Globus pallidus (tissue), 1 donor: ENCODE results near the gene XIST.
A peak's percentile ranks its signal among the peaks of the same experiment; 100 is the strongest.
"Not testable (repeated sequence)": the region's sequence is repeated elsewhere in the genome, so short reads cannot be mapped to it uniquely, and the experiment has no call there.

ENCODE experiments used
- DNase-seq: peaks from one replicate; pipeline ENCODE4 v3.0.0-alpha.2; 2015; ENCODE audit warnings: low spot score

XIST gene

GRCh38 chrX:73852467-73852866 lies at the start of gene XIST:
Gene XIST (minus strand): TSS chrX:73852714.
- no peak for DNase-seq

DNA sequence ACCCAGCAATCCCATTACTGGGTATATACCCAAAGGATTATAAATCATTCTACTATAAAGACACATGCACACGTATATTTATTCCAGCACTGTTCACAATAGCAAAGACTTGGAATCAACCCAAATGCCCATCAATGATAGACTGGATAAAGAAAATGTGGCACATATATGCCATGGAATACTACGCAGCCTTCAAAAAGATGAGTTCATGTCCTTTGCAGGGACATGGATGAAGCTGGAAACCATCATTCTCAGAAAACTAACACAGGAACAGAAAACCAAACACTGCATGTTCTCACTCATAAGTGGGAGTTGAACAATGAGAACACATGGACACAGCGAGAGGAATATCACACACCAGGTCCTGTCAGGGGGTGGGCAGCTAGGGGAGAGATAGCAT lies 45.8 kb upstream of the XIST start:
- not testable (repeated sequence) for DNase-seq

DNA sequence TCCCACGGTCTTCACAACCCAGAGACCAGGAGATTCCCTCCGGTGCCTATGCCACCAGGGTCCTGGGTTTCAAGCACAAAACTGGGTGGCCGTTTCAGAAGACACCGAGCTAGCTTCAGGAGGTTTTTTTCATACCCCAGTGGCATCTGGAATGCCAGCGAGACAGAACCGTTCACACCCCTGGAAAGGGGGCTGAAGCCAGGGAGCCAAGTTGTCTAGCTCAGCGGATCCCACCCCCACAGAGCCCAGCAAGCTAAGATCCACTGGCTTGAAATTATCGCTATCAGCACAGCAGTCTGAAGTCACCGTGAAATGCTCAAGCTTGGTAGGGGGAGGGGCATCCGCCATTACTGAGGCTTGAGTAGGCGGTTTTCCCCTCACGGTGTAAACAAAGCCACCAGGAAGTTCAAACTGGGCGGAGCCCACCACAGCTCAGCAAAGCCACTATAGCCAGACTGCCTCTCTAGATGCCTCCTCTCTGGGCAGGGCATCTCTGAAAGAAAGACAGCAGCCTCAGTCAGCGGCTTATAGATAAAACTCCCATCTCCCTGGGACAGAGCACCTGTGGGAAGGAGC lies 40.1 kb upstream of the XIST start:
- not testable (repeated sequence) for DNase-seq

DNA sequence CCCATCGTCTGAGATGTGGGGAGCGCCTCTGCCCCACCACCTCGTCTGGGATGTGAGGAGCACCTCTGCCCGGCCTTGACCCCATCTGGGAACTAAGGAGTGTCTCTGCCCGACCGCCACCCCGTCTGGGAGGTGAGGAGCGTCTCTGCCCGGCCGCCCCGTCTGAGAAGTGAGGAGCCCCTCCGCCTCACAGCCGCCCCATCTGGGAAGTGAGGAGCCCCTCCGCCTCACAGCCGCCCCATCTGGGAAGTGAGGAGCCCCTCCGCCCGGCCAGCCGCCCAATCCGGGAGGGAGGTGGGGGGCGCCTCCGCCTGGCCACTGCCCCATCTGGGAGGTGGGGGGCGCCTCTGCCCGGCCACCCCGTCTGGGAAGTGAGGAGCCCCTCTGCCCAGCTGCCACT lies 29.7 kb upstream of the XIST start:
- DNase-seq, result not testable (repeated sequence)

GRCh38 chrX:73877687-73878086 lies 25.2 kb upstream of the XIST start:
- DNase-seq, result no peak

- no peak for DNase-seq
Measured at GRCh38 chrX:73876911-73877310, 24.4 kb upstream of the XIST start.

- DNase-seq, result no peak
Measured at GRCh38 chrX:73868916-73869315, 16.4 kb upstream of the XIST start.

DNA sequence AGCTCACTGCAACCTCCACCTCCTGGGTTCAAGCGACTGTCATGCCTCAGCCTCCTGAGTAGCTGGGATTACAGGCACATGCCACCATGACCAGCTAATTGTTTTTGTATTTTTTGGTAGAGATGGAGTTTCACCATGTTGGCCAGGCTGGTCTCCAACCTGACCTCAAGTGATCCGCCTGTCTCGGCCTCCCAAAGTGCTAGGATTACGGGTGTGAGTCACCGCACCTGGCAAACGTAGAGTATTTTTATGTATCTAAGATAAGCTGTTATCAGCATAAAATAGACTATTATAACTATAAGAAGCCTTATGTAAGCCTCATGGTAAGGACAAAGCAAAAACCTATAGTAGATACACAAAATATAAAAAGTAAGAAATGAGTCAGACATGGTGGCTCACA lies 14.6 kb upstream of the XIST start:
- DNase-seq, result no peak

DNA sequence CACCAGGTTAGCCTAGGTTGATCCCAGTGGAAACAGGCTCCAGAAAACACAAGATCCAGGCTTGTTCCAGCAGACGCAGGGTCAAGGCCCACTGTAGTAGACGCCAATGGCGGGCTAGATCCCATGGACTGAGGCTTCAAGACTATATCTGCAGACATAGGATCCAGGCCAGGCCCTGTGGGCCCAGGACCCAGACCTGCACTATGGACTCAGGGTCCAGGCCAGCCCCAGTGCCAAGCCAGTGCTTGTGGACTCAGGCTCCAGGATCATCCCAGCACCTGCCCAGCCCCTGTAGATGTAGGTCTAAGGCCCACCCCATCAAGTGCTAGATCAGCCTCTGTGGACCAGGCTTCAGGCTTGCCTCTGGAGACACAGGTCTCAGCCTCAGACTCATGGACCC lies 11.3 kb upstream of the XIST start:
- no peak for DNase-seq

DNA sequence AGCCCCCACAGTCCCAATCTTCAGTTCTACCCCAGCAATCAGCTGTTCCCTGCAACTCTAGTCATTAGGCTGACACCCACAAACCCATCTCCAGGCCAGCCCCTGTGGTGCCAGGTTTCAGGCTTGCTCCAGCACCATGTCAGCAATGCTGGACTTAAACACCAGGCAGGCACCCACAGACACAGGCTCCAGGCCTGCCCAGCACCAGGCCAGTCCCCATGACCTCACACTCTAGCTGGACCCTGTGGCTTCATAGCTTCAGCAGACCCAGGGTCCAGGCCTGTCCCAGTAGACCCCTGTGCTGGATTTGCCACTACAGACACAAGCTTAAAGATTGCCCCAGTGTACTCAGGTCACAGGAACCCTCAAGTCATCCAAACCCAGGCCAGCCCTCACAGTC lies 10.8 kb upstream of the XIST start:
- no peak for DNase-seq

DNA sequence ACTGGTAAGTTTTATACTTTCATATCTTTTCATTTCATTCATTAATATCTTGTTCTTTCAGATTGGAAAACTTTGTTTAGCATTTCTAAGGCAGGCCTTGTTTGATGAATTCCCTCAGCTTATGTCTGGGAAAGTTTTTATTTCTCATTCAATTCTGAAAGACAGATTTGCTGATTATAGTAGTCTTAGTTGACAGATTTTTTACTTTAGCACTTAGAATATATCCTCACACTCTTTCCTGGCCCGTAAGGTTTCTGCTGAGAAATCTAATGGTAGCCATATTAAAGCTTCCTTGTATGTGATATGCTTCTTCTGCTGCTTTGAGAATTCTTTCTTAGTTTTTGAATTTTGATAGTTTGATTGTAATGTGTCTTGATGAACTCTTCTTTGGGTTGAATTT lies 7.1 kb upstream of the XIST start:
- no peak for DNase-seq

GRCh38 chrX:73855546-73855945 lies 3.0 kb upstream of the XIST start:
- peak; percentile 64 for DNase-seq

DNA sequence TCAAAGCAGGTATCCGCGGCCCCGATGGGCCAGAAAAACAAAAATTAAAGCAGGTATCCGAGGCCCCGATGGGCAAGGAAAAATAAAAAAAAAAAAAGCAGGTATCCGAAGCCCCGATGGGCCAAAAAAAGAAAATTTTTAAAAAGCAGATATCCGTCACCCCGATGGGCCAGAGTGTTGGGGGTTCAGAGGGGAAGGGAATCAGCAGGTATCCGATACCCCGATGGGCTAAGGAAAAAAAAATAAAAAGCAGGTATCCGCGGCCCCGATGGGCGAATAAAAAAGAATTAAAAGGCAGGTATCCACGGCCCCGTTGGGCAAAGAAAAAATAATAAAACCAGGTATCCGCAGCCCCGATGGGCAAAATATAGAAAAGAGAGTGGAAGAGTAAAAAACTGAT lies 492 bp downstream of the XIST start:
- DNase-seq, result no peak

GRCh38 chrX:73851014-73852009 lies 1.2 kb downstream of the XIST start:
- no peak for DNase-seq

DNA sequence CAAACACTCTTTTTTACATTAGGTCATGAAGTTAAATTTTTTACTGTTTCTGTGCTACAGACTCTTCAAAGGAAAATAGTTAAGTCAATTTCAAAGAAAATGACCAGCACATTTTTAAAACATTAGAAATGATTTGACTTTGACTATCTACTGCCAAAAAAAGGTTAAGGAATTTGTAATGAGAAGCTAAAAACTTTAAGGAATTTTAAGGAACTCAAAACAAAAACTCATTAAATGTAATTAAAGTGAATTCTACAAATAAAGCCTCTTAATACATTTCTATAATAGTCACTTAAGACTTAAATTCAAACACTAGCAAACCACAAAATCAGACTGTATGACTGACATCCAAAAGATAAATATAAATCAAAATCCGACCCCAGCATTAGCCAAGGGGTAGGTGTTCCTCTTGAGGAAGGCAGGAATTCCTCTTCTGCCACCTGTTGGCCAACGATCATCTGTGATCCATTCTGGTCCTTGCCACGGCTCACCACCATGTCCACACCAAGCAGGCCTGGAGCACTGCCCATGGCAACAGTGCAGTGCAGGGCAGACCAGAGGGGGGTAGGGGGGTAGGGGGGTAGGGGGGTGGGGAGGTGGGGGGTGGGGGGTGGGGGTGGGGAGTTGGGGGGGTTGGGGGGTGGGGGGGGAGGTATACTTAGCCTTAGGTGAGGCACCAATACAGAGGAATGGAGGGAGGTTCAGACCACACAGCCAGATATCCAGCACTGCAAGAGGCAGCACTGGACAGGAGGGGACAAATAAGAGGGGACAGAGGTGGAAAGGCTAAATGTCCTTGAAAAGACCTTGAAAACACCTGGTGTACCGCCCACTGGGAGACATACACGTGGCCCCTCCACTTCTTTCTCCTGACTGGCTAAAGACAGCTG lies 2.1 kb downstream of the XIST start:
- no peak for DNase-seq

DNA sequence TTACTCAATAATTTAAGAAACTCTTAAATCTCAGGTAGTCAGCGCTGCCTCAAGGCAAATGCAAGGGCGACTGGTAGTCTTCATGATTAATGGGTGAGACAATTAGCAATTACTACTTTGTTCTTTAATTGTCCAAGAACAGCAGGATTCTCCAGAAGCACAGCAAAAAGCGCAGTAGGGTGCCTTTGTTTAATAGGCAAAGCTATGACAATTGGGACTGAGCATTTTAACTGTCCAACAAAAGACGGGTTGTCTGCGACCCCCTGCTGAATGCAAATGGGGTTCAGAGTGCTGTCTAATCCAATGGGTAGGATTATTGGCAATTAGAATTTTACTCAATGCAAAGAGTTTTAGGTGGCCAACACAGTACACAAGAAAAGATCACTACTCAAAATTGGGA lies 3.4 kb downstream of the XIST start:
- no peak for DNase-seq

GRCh38 chrX:73847991-73848390 lies 4.5 kb downstream of the XIST start:
- DNase-seq, result no peak

DNA sequence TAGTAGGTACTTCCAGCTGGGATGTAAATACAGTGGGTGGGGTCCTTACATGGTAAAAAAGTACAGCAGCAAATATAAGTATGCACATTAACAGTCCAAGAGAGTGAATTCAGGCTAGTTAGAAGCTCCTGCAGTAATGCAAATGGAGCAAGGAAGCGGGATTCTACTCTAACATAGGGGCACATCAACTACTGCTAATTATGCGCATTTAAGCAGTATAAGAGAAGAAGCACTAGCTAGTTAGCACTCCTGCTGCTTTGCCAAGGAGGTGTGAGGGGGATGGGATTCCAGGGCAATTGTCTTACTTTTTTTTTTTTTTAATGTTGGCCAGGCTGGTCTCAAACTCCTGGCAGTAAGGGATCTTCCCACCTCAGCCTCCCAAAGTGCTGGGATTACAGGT lies 5.4 kb downstream of the XIST start:
- DNase-seq, result no peak

DNA sequence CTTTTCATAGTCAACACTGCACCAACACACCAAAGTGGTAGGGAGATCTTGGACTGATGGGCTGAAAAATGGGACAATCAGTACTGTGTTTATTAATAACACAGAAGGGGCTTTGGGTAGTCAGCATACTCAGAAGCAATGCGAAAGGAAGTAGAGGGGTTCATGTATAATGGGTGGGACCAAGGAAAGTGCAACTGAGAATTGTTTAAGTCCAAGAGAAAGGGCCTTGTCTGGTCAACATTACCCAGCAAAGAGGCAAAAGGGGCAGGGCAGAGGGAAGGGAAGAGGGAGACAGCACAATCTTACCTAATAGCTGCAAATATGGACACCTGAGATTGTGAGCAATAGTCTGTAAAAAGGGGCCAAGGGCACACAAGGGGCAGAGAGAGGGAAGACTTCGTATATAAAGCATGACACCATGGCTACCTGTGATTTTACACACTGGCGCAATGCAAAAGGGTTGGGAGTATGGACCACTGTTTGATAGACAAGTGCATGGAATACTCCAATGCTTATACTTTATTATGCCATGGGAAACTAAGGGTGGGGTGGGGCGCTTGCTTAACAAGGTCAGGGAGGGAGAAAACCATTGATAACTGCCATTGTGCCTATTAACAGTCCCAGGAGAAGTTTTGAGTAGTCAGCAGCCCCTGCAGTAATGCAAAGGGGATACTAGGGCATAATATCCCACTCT lies 9.8 kb downstream of the XIST start:
- DNase-seq, result no peak

DNA sequence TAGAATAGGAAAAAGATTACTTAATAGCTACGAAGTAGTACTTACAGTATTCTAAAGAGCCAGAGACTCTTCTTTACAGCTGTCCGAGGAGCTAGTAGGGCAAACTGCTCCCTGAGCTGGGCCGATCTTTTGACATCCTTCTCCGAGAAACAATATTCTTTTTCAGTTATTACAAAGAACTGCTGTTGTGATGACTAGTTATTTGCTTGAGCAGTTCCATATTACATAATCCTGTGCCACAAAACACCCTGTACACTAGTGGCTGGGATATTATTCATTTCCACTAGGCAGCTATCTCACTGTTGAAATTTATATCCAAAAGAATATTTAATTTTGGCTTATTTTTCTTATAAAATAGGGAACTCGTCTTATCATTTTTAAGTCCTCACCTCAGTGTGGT lies 11.2 kb downstream of the XIST start:
- no peak for DNase-seq

- no peak for DNase-seq
Measured at GRCh38 chrX:73840120-73840924, 12.2 kb downstream of the XIST start.
